ENCODE results near the gene CPA5.
A peak's percentile ranks its signal among the peaks of the same experiment; 100 is the strongest.

The CPA5 gene

DNA sequence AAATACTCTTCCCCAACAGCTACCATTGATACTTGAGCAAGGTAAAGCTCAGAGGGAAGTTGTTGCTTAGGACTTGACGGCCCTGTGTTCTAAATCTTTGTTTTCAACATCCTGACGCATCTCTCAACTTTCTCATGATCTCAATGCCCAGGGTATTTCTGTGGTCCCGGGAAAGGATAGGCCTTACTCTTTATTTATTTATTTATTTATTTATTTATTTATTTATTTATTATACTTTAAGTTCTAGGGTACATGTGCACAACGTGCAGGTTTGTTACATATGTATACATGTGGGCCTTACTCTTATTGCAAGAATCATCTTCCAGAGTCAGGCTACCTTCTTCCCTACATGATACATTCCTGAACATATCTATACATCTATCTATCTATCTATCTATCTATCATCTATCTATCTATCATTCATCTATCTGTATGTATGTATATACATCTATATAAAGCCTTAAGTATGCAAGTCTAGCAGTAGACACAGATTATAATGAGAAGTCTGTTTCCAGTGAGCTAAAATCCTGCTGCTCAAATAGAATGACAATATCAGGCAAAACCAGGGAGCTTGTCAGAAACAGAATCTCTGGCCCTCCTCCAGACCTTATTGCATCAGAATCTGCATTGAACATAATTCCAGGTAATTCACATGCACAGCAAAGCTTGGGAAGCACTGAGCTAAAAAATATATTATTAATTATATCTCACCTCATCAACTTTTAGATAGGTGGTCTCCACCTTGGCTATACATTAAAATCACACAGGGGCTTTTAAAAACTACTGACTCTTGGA lies 12.2 kb upstream of the CPA5 start:
- TF ChIP-seq, protein P1, sequence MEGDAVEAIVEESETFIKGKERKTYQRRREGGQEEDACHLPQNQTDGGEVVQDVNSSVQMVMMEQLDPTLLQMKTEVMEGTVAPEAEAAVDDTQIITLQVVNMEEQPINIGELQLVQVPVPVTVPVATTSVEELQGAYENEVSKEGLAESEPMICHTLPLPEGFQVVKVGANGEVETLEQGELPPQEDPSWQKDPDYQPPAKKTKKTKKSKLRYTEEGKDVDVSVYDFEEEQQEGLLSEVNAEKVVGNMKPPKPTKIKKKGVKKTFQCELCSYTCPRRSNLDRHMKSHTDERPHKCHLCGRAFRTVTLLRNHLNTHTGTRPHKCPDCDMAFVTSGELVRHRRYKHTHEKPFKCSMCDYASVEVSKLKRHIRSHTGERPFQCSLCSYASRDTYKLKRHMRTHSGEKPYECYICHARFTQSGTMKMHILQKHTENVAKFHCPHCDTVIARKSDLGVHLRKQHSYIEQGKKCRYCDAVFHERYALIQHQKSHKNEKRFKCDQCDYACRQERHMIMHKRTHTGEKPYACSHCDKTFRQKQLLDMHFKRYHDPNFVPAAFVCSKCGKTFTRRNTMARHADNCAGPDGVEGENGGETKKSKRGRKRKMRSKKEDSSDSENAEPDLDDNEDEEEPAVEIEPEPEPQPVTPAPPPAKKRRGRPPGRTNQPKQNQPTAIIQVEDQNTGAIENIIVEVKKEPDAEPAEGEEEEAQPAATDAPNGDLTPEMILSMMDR (IDR thresholded peaks at IDR 0.05; ENCODE audit: low read depth, low read length), result no peak

DNA sequence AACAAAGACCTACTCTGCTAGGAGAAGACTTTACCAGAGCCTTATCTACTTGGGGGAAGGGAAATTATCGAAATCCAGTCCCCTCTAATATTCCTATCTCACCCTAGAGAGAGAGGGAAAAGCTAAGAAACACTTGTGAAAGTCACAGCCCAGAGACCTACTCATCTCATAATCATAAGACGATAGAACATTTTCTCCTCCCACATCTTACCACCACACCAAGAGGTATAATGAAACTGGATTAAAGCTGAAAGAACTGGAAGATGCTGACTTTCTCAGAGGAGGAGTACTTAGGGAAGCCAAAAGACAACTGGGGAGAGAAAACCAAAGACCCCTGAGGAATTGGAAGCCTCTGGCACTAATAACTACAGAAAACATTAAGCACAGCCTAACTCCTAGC lies 10.8 kb upstream of the CPA5 start:
- H3K4me3 ChIP-seq (replicated peaks in 1 of 2; ENCODE audit: low read depth in 2 of 2, low read length in 2 of 2), result no peak overlapping the region
- TF ChIP-seq, protein P1 (IDR thresholded peaks at IDR 0.05; ENCODE audit: low read depth, low read length), result no peak
- no peak for DNase-seq (ENCODE audit: low read depth in 2 of 2)

More for the DNA sequence above, 12.2 kb upstream of the CPA5 start:
- no peak overlapping the region for H3K4me3 ChIP-seq (replicated peaks in 1 of 2; ENCODE audit: low read depth in 2 of 2, low read length in 2 of 2)
- no peak for DNase-seq (ENCODE audit: low read depth in 2 of 2)

DNA sequence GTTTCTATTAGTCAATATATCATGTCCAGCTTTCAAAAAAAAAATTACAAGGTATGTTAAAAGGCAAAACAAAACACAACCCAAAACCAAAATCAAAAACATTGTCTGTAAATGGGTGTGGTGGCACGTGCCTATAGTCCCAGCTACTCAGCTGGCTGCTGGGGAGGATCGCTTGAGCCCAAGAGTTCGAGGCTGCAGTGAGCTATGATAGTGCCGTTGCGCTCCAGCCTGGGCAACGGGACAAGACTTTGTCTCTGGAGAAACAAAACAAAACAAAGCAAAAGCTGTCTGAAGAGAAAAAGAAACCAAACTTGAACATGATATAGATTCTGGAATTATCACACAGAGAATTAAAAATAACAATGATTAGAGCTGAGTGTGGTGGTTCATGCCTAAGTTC lies 10.3 kb upstream of the CPA5 start:
- TF ChIP-seq, protein P1 (IDR thresholded peaks at IDR 0.05; ENCODE audit: low read depth, low read length), result no peak
- no peak overlapping the region for H3K4me3 ChIP-seq (replicated peaks in 1 of 2; ENCODE audit: low read depth in 2 of 2, low read length in 2 of 2)
- peak; percentile 33 to 66 for DNase-seq (ENCODE audit: low read depth in 2 of 2)

DNA sequence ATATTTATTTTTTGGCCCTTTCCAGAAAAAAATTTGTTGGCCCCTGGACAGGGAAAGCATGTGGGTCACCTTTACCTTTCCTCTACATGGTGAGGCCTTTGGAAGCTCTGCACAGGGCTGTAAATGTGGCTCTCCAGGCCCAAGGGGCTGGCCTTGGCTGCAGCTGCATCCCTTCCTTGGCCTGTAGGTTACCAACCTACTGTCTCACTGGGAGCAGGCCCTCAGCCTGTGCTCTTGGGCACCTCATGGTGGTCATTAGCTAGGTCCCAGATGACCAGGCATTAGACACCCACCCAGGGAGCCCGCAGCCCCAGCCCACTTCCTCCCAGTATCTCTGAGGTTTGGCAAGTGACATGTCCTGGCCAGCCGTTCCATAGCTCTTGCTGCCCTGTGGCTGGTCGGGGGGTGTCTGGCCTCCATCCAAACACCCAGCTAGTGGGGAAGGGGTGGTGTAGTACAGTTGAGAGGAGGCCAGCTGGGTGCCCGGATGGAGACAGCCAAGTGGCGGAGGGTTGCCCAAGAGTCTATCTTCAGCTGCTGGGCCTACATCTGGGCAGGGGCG lies 7.1 kb upstream of the CPA5 start:
- no peak overlapping the region for H3K4me3 ChIP-seq (replicated peaks in 1 of 2; ENCODE audit: low read depth in 2 of 2, low read length in 2 of 2)
- no peak for DNase-seq (ENCODE audit: low read depth in 2 of 2)
- TF ChIP-seq, protein P1 (IDR thresholded peaks at IDR 0.05; ENCODE audit: low read depth, low read length), result no peak

GRCh38 chr7:130338233-130338632 lies 6.4 kb upstream of the CPA5 start:
- DNase-seq (ENCODE audit: low read depth in 2 of 2), result no peak
- TF ChIP-seq, protein P1 (IDR thresholded peaks at IDR 0.05; ENCODE audit: low read depth, low read length), result no peak
- H3K4me3 ChIP-seq (replicated peaks in 1 of 2; ENCODE audit: low read depth in 2 of 2, low read length in 2 of 2), result no peak overlapping the region

- DNase-seq (ENCODE audit: low read depth in 2 of 2), result no peak
- TF ChIP-seq, protein P1 (IDR thresholded peaks at IDR 0.05; ENCODE audit: low read depth, low read length), result no peak
Measured at GRCh38 chr7:130341882-130342281, 2.7 kb upstream of the CPA5 start.

More at GRCh38 chr7:130341882-130342281, 2.7 kb upstream of the CPA5 start:
- no peak overlapping the region for H3K4me3 ChIP-seq (replicated peaks in 1 of 2; ENCODE audit: low read depth in 2 of 2, low read length in 2 of 2)

All from cardiac fibroblast (primary cell).